HCT116 (cell line): ENCODE data around the gene PKM. TPM values are rescaled to one million over a fixed set of nuclear protein-coding genes. Genes with fewer than 3 reads are reported as not detected.

Experiments used
- ATAC-seq: fragments of 200-7000 bp; cut with Tn5 transposase; 2 replicates; pipeline ENCODE4 v1.9.1; 2020; ENCODE audit warnings: mild to moderate bottlenecking, moderate library complexity
- BruUV-seq: library from RNA; stranded (reverse); fragments of 400-500 nt; replicated peaks from 2 replicates; lab custom pipeline; 2021; lab: Mats Ljungman, UMichigan
- CTCF ChIA-PET: fragments of 300-600 bp; sonication (Branson Sonifier 250); formaldehyde crosslinking; loops from one replicate; lab custom pipeline; 2021; ENCODE audit warnings: antibody characterized with exemption; lab: Charles Lee
- POLR2A ChIA-PET: fragments of 300-600, 350-600 bp; sonication (Branson Sonifier 250); formaldehyde crosslinking; loops from one replicate; lab custom pipeline; 2021; ENCODE audit warnings: antibody characterized with exemption; lab: Charles Lee
- RAD21 ChIA-PET, 2 experiments: fragments of 300-600 bp; sonication (Branson Sonifier 250); formaldehyde crosslinking; loops; one replicate each; lab custom pipeline; 2023; ENCODE audit warnings: low total read pairs in 2 of 2; ENCODE audit not compliant: uncharacterized antibody in 2 of 2, unreplicated experiment in 2 of 2, low non-redundant PET in 1 of 2; lab: Charles Lee
- DNase-seq: peaks from one replicate; pipeline ENCODE4 v3.0.0-alpha.2; 2010; ENCODE audit warnings: low read depth, low spot score
- H2AFZ ChIP-seq: fragments of 200-600 bp; shearing (Covaris generic), sonication (generic); 2 replicates; pipeline ENCODE4 v1.6.1; 2017; ENCODE audit warnings: low read depth, mixed run types, mixed read lengths, antibody characterized with exemption, low read length; ENCODE audit not compliant: poor library complexity, severe bottlenecking
- H3K27ac ChIP-seq: 2 replicates; pipeline ENCODE4 v1.5.1; 2012; ENCODE audit warnings: low read depth, low read length
- H3K27me3 ChIP-seq: fragments of 200-600 bp; sonication (generic); 2 replicates; pipeline ENCODE4 v1.6.1; 2016; ENCODE audit warnings: mixed run types, low read length, mixed read lengths; ENCODE audit not compliant: insufficient read depth
- H3K36me3 ChIP-seq, 2 experiments: fragments of 200-500 bp in 1 of 2; fragments of 200-600 bp in 1 of 2; sonication (Bioruptor generic) in 1 of 2; sonication (generic) in 1 of 2; 2 replicates each; pipeline versions ENCODE4 v1.5.1 to v1.6.1; 2014 to 2016; ENCODE audit warnings: low read length in 2 of 2, inconsistent platforms in 1 of 2, mixed read lengths in 1 of 2, mixed run types in 1 of 2; ENCODE audit not compliant: insufficient read depth in 2 of 2, control insufficient read depth in 1 of 2
- H3K4me1 ChIP-seq, 2 experiments: fragments of 200-600 bp in 1 of 2; sonication (generic) in 1 of 2; 2 replicates each; pipeline versions ENCODE4 v1.5.1 to v1.6.1; 2012 to 2017; ENCODE audit warnings: low read length in 2 of 2, inconsistent platforms in 1 of 2, mild to moderate bottlenecking in 1 of 2, mixed read lengths in 1 of 2, mixed run types in 1 of 2, moderate library complexity in 1 of 2; ENCODE audit not compliant: insufficient read depth in 2 of 2, control insufficient read depth in 1 of 2
- H3K4me2 ChIP-seq: fragments of 200-600 bp; sonication (generic); 2 replicates; pipeline ENCODE4 v1.6.1; 2017; ENCODE audit warnings: mixed run types, low read length, mixed read lengths
- H3K4me3 ChIP-seq, 2 experiments: fragments of 200-600 bp in 1 of 2; sonication (generic) in 1 of 2; replicated peaks in 1 of 2; 2 replicates each; pipeline ENCODE4 v1.5.1; 2011 to 2016; ENCODE audit warnings: low read length in 2 of 2, control low read depth in 1 of 2, low read depth in 1 of 2, mild to moderate bottlenecking in 1 of 2, mixed read lengths in 1 of 2, mixed run types in 1 of 2
- H3K79me2 ChIP-seq: fragments of 200-600 bp; sonication (generic); 2 replicates; pipeline ENCODE4 v1.6.1; 2017; ENCODE audit warnings: mild to moderate bottlenecking, mixed run types, low read length, moderate library complexity, mixed read lengths; ENCODE audit not compliant: insufficient read depth
- H3K9ac ChIP-seq: fragments of 200-600 bp; sonication (generic); 2 replicates; pipeline ENCODE4 v1.6.1; 2016; ENCODE audit warnings: low read length, mixed read lengths
- H3K9me2 ChIP-seq: fragments of 200-600 bp; sonication (generic), shearing (Covaris generic); 2 replicates; pipeline ENCODE4 v1.6.1; 2017; ENCODE audit warnings: mixed run types, mild to moderate bottlenecking, moderate library complexity; ENCODE audit not compliant: insufficient read depth
- H3K9me3 ChIP-seq, 2 experiments: fragments of 200-500 bp in 1 of 2; fragments of 200-600 bp in 1 of 2; sonication (Bioruptor generic) in 1 of 2; sonication (generic) in 1 of 2; 2 replicates each; pipeline ENCODE4 v1.6.1; 2014 to 2017; ENCODE audit warnings: low read length in 2 of 2, mixed read lengths in 2 of 2, inconsistent platforms in 1 of 2, low read depth in 1 of 2, mild to moderate bottlenecking in 1 of 2, mixed run types in 1 of 2, moderate library complexity in 1 of 2; ENCODE audit not compliant: control insufficient read depth in 1 of 2, insufficient read depth in 1 of 2
- H4K20me1 ChIP-seq: fragments of 200-600 bp; sonication (generic), shearing (Covaris generic); 2 replicates; pipeline ENCODE4 v1.6.1; 2017; ENCODE audit warnings: mixed run types, mild to moderate bottlenecking, moderate library complexity; ENCODE audit not compliant: insufficient read depth
- CBX3 ChIP-seq: IDR thresholded peaks from 2 replicates; pipeline ENCODE4 v1.6.1; 2012; ENCODE audit warnings: low read depth
- CEBPB ChIP-seq: IDR thresholded peaks from 2 replicates; pipeline ENCODE4 v1.6.1; 2012; ENCODE audit warnings: low read depth
- EGR1 ChIP-seq: IDR thresholded peaks from 2 replicates; pipeline ENCODE4 v1.6.1; 2012; ENCODE audit warnings: low read depth
- FOSL1 ChIP-seq: IDR thresholded peaks from 2 replicates; pipeline ENCODE4 v1.6.1; 2012; ENCODE audit warnings: low read depth
- POLR2A ChIP-seq: IDR thresholded peaks from 2 replicates; pipeline ENCODE4 v1.7.0; 2011; ENCODE audit warnings: borderline replicate concordance; ENCODE audit not compliant: insufficient read depth, insufficient read length; ENCODE audit errors: extremely low read depth
- RAD21 ChIP-seq: IDR thresholded peaks from 2 replicates; pipeline ENCODE4 v1.6.1; 2012; ENCODE audit warnings: low read depth, mild to moderate bottlenecking
- SP1 ChIP-seq: IDR thresholded peaks from 2 replicates; pipeline ENCODE4 v1.6.1; 2012; ENCODE audit warnings: low read depth
- YY1 ChIP-seq: IDR thresholded peaks from 2 replicates; pipeline ENCODE4 v1.6.1; 2011; ENCODE audit warnings: low read length, low read depth, moderate library complexity, mild to moderate bottlenecking; ENCODE audit not compliant: insufficient replicate concordance; ENCODE audit errors: extremely low read depth
- ZFX ChIP-seq: fragments of 450-650 bp; IDR thresholded peaks from 2 replicates; pipeline ENCODE4 v1.6.1; 2017
- ZNF274 ChIP-seq: fragments of 200-500 bp; sonication (Bioruptor generic); IDR thresholded peaks from 2 replicates; pipeline ENCODE4 v1.6.1; 2014; ENCODE audit warnings: mild to moderate bottlenecking, low read depth, low read length, inconsistent platforms
- intact Hi-C: fragments of 100-400 bp; cut with micrococcal nuclease; formaldehyde crosslinking; loops from 2 replicates; pipeline ENCODE4 v1.10.0; 2022
- total RNA-seq: library from RNA; stranded (reverse); gene quantifications from one replicate; pipeline ENCODE4 v1.2.1, GENCODE V29; 2021; ENCODE audit not compliant: unreplicated experiment
- TF ChIP-seq, protein P1 (sequence below): IDR thresholded peaks from 2 replicates; pipeline ENCODE4 v1.6.1; 2012; ENCODE audit warnings: low read depth
- TF ChIP-seq, protein P2 (sequence below), 3 experiments: fragments of 200-600 bp in 1 of 3; sonication (generic) in 1 of 3; IDR thresholded peaks in 2 of 3; conservative IDR thresholded peaks in 1 of 3; 2 replicates each; pipeline ENCODE4 v1.5.1; 2012 to 2017; ENCODE audit warnings: low read depth in 2 of 3, low read length in 2 of 3, antibody characterized with exemption in 1 of 3, borderline replicate concordance in 1 of 3, control low read depth in 1 of 3, mild to moderate bottlenecking in 1 of 3, mixed read lengths in 1 of 3, mixed run types in 1 of 3, moderate library complexity in 1 of 3; ENCODE audit not compliant: insufficient read depth in 1 of 3
- TF ChIP-seq, protein P3 (sequence below): IDR thresholded peaks from 2 replicates; pipeline ENCODE4 v1.6.1; 2011; ENCODE audit warnings: mild to moderate bottlenecking, low read length, moderate library complexity; ENCODE audit not compliant: insufficient replicate concordance; ENCODE audit errors: extremely low read depth
- TF ChIP-seq, protein P4 (sequence below): IDR thresholded peaks from 2 replicates; pipeline ENCODE4 v1.6.1; 2012
- TF ChIP-seq, protein P5 (sequence below): IDR thresholded peaks from 2 replicates; pipeline ENCODE4 v1.6.1; 2012

Gene PKM
- total RNA-seq, 1 experiment from 2014 or later = 1,664 TPM

DNA sequence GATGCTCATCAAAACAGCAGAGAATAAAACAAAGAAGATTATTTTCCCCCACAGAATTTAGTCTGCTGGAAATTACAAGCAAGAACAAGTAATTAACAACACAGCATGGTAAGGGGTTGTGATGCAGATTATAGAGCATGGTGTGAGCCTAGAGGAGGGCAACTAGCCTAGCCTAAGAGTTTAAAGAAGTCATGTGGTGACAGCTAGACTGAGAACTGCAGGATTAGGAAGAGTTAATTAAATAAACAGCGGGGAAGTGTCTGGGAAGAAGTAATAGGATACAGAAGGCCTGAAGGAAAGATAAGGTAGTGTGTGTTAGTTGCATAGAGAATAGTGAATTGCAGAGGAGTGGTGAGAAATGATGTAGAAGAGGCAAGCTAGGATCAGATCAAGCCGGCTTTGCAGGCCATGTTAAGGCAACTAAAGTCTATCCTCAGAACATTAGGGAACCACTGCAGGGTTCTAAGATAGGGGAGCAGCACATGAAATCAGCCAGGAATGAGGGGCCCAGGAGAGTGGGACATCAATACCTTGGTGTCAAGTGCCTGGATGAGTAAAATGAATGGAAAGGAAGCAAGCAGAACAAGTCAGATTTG is 11.9 kb upstream of the PKM start:
- Histone ChIP-seq H3K36me3 (peaks cover 15 to 19% of the 10 kb centered on the region in 2 experiments), H3K79me2 (no peaks in the 10 kb centered on the region), H2AFZ (no peak overlapping the region), H4K20me1 (no peaks in the 10 kb centered on the region), H3K4me2 (no peak overlapping the region), H3K9me3 (no peaks in the 10 kb centered on the region), H3K4me1 (peaks cover 9 to 10% of the 10 kb centered on the region in 2 experiments), H3K4me3 (no peak overlapping the region), H3K27me3 (no peaks in the 10 kb centered on the region), H3K9me2 (no peaks in the 10 kb centered on the region), H3K27ac (no peak overlapping the region), H3K9ac (no peak overlapping the region)
- DNase-seq (no peak), ATAC-seq (no peak)
- POLR2A ChIA-PET = interaction anchor here (1.1 kb wide), 1 partner anchor 11 kb away, joined by 3 read pairs; no protein-coding TSS in a partner anchor
- RAD21 ChIA-PET = no interaction called here
- intact Hi-C loops = no loop called here
- no TSS peak for BruUV-seq
- TF ChIP-seq CBX3 (no peak), FOSL1 (no peak), ZNF274 (no peak), RAD21 (no peak), SP1 (no peak), ZFX (no peak), CEBPB (no peak), POLR2A (no peak), EGR1 (no peak), YY1 (no peak)
- TF ChIP-seq, protein P1, sequence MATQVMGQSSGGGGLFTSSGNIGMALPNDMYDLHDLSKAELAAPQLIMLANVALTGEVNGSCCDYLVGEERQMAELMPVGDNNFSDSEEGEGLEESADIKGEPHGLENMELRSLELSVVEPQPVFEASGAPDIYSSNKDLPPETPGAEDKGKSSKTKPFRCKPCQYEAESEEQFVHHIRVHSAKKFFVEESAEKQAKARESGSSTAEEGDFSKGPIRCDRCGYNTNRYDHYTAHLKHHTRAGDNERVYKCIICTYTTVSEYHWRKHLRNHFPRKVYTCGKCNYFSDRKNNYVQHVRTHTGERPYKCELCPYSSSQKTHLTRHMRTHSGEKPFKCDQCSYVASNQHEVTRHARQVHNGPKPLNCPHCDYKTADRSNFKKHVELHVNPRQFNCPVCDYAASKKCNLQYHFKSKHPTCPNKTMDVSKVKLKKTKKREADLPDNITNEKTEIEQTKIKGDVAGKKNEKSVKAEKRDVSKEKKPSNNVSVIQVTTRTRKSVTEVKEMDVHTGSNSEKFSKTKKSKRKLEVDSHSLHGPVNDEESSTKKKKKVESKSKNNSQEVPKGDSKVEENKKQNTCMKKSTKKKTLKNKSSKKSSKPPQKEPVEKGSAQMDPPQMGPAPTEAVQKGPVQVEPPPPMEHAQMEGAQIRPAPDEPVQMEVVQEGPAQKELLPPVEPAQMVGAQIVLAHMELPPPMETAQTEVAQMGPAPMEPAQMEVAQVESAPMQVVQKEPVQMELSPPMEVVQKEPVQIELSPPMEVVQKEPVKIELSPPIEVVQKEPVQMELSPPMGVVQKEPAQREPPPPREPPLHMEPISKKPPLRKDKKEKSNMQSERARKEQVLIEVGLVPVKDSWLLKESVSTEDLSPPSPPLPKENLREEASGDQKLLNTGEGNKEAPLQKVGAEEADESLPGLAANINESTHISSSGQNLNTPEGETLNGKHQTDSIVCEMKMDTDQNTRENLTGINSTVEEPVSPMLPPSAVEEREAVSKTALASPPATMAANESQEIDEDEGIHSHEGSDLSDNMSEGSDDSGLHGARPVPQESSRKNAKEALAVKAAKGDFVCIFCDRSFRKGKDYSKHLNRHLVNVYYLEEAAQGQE = no peak
- TF ChIP-seq, protein P2, sequence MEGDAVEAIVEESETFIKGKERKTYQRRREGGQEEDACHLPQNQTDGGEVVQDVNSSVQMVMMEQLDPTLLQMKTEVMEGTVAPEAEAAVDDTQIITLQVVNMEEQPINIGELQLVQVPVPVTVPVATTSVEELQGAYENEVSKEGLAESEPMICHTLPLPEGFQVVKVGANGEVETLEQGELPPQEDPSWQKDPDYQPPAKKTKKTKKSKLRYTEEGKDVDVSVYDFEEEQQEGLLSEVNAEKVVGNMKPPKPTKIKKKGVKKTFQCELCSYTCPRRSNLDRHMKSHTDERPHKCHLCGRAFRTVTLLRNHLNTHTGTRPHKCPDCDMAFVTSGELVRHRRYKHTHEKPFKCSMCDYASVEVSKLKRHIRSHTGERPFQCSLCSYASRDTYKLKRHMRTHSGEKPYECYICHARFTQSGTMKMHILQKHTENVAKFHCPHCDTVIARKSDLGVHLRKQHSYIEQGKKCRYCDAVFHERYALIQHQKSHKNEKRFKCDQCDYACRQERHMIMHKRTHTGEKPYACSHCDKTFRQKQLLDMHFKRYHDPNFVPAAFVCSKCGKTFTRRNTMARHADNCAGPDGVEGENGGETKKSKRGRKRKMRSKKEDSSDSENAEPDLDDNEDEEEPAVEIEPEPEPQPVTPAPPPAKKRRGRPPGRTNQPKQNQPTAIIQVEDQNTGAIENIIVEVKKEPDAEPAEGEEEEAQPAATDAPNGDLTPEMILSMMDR (IDR thresholded peaks at IDR 0.05 in 2 of 3, conservative IDR thresholded peaks at IDR 0.05 in 1 of 3; ENCODE audit: borderline replicate concordance in 1 of 3, insufficient read depth in 1 of 3, low read depth in 2 of 3, low read length in 2 of 3) = no peak
- TF ChIP-seq, protein P3, sequence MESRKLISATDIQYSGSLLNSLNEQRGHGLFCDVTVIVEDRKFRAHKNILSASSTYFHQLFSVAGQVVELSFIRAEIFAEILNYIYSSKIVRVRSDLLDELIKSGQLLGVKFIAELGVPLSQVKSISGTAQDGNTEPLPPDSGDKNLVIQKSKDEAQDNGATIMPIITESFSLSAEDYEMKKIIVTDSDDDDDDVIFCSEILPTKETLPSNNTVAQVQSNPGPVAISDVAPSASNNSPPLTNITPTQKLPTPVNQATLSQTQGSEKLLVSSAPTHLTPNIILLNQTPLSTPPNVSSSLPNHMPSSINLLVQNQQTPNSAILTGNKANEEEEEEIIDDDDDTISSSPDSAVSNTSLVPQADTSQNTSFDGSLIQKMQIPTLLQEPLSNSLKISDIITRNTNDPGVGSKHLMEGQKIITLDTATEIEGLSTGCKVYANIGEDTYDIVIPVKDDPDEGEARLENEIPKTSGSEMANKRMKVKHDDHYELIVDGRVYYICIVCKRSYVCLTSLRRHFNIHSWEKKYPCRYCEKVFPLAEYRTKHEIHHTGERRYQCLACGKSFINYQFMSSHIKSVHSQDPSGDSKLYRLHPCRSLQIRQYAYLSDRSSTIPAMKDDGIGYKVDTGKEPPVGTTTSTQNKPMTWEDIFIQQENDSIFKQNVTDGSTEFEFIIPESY = no peak
- TF ChIP-seq, protein P4, sequence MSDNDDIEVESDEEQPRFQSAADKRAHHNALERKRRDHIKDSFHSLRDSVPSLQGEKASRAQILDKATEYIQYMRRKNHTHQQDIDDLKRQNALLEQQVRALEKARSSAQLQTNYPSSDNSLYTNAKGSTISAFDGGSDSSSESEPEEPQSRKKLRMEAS = no peak
- TF ChIP-seq, protein P5, sequence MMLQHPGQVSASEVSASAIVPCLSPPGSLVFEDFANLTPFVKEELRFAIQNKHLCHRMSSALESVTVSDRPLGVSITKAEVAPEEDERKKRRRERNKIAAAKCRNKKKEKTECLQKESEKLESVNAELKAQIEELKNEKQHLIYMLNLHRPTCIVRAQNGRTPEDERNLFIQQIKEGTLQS = no peak
- CTCF ChIA-PET = no interaction called here
